ENCODE measurements around the gene ORAI2.

DNA sequence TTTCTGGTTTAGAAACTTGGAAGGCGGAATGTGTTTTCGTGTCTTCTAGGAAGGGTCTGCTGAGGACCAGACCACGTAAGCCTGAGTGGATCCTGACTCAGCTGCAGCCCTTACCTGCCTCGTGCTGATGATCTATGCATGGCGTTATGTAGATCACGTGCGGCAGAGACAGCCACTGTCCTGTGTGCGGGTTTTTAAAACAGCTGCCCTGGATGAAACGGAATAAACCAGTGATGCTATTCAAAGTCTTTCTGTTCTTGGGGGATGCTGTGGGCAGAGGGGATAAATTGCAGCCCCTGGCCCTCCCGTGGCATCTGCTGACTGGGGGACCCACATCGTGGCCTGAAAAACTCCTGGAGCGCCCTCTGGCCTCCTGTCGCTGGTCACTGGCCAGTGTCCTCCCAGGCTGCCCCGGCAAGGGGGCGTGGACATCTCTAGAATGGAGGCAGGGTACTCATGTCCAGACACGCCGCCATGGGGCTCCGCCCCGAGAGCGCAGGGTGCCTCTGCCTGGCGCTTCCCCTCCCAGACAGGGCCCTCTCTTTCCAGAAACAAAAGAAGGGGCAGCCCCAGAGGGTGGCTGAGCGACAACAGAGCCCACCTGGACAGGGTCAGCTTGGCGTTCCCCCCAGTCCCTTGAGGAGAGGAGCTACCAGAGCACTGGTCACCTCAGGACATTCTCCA, 18.1 kb downstream of the ORAI2 start:
- TF ChIP-seq EZH2 (IDR thresholded peaks at IDR 0.05; ENCODE audit: low read length) = no peak
- TF ChIP-seq, protein P1, sequence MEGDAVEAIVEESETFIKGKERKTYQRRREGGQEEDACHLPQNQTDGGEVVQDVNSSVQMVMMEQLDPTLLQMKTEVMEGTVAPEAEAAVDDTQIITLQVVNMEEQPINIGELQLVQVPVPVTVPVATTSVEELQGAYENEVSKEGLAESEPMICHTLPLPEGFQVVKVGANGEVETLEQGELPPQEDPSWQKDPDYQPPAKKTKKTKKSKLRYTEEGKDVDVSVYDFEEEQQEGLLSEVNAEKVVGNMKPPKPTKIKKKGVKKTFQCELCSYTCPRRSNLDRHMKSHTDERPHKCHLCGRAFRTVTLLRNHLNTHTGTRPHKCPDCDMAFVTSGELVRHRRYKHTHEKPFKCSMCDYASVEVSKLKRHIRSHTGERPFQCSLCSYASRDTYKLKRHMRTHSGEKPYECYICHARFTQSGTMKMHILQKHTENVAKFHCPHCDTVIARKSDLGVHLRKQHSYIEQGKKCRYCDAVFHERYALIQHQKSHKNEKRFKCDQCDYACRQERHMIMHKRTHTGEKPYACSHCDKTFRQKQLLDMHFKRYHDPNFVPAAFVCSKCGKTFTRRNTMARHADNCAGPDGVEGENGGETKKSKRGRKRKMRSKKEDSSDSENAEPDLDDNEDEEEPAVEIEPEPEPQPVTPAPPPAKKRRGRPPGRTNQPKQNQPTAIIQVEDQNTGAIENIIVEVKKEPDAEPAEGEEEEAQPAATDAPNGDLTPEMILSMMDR (optimal IDR thresholded peaks at IDR 0.05 in 1 of 3, IDR thresholded peaks at IDR 0.05 in 1 of 3, conservative IDR thresholded peaks at IDR 0.05 in 1 of 3; ENCODE audit: extremely low read depth in 1 of 3, insufficient read depth in 2 of 3, low read length in 3 of 3) = no peak
